Measurements from ENCODE around the gene ASIP.

- TF ChIP-seq REST (IDR thresholded peaks at IDR 0.05; ENCODE audit: unreplicated experiment): no peak
- no peak for TF ChIP-seq CTCF (conservative IDR thresholded peaks at IDR 0.05; ENCODE audit: low read depth in 2 of 2)
- no peak for TF ChIP-seq CREB1 (CRISPR knock-in tag; IDR thresholded peaks at IDR 0.05; ENCODE audit: low read depth)
- TF ChIP-seq ETS1 (IDR thresholded peaks at IDR 0.05): no peak
- no peak for TF ChIP-seq JUNB (IDR thresholded peaks at IDR 0.05; ENCODE audit: unreplicated experiment)
- TF ChIP-seq POLR2AphosphoS5 (IDR thresholded peaks at IDR 0.05; ENCODE audit: low read depth): no peak
- no peak for TF ChIP-seq EZH2 (IDR thresholded peaks at IDR 0.05; ENCODE audit: low read depth, unreplicated experiment)
- TF ChIP-seq ZNF462 (CRISPR knock-in tag; IDR thresholded peaks at IDR 0.05): no peak
- TF ChIP-seq EZH2phosphoT487 (IDR thresholded peaks at IDR 0.05; ENCODE audit: unreplicated experiment): no peak
- no peak for TF ChIP-seq NANOG (IDR thresholded peaks at IDR 0.05; ENCODE audit: borderline replicate concordance)
- TF ChIP-seq ZNF114 (CRISPR knock-in tag; IDR thresholded peaks at IDR 0.05): no peak
These were observed 58.5 kb downstream of the ASIP start for GRCh38 chr20:34299556-34300255.

Data from GM23338 (cell line).